Retinal pigment epithelial cell (primary cell): ENCODE measurements around the gene KANSL1.

Source experiments
- DNase-seq: peaks from one replicate; pipeline ENCODE4 v3.0.0-alpha.2; 2010; ENCODE audit warnings: low read depth
- H3K4me3 ChIP-seq: 2 replicates; pipeline ENCODE4 v1.5.1; 2011; ENCODE audit warnings: mild to moderate bottlenecking, low read length, control low read depth, moderate library complexity
- TF ChIP-seq, protein P1 (sequence below): conservative IDR thresholded peaks from 2 replicates; pipeline ENCODE4 v1.5.1; 2011; ENCODE audit warnings: low read depth, low read length, control low read depth, inconsistent platforms

Gene KANSL1

DNA sequence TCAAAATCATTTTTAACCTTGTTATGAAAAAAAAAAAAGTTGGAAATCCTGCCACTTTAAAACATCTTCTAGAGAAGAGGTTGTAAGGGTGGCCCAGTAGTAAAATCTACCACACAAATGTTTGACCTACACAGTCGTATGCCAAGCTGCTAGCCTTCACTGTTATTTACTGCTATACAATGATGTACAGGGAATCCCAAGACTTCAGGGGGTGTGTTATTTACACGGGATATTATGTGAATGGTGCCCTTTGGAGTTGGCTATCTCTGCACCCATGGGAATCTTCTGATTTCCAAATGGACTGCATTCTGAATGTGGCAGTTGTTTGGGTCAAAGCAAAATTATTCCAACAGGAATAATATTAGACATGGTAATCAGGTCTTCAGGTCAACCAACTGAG lies 148.2 kb downstream of the KANSL1 start:
- TF ChIP-seq, protein P1, sequence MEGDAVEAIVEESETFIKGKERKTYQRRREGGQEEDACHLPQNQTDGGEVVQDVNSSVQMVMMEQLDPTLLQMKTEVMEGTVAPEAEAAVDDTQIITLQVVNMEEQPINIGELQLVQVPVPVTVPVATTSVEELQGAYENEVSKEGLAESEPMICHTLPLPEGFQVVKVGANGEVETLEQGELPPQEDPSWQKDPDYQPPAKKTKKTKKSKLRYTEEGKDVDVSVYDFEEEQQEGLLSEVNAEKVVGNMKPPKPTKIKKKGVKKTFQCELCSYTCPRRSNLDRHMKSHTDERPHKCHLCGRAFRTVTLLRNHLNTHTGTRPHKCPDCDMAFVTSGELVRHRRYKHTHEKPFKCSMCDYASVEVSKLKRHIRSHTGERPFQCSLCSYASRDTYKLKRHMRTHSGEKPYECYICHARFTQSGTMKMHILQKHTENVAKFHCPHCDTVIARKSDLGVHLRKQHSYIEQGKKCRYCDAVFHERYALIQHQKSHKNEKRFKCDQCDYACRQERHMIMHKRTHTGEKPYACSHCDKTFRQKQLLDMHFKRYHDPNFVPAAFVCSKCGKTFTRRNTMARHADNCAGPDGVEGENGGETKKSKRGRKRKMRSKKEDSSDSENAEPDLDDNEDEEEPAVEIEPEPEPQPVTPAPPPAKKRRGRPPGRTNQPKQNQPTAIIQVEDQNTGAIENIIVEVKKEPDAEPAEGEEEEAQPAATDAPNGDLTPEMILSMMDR, result no peak
- H3K4me3 ChIP-seq, result no peak overlapping the region
- no peak for DNase-seq

DNA sequence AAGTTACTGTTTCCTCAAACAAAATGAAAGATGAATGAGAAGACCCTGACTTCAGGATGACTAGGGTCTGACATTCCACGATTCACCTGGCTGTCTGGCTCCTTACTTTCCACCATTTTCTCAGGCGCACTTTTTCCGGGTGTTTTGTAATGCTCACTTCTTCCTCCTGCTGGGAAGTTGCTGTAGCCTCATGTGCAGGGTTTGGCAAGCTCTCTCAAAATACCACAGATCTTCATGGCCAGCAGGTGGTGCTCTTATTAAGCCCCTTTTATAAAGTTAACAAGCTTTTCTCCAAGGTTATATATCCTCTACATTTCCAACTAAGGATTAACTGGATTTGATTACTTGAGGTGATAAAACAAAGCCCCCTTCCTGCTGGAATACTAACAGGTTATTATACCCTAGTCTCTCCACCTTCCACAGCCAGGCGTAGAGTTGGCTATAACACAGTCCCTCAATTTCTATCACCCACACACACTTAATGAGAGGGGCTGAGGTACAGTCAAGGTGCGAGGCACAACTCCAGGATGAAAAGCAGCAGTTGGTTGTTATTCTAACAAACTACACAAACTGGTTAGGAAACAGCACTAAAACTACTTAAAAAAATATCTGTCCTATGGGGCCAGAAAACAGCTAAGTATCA lies 148.8 kb downstream of the KANSL1 start:
- no peak overlapping the region for H3K4me3 ChIP-seq
- DNase-seq, result peak; percentile 86
- TF ChIP-seq, protein P1, result peak; percentile 90

DNA sequence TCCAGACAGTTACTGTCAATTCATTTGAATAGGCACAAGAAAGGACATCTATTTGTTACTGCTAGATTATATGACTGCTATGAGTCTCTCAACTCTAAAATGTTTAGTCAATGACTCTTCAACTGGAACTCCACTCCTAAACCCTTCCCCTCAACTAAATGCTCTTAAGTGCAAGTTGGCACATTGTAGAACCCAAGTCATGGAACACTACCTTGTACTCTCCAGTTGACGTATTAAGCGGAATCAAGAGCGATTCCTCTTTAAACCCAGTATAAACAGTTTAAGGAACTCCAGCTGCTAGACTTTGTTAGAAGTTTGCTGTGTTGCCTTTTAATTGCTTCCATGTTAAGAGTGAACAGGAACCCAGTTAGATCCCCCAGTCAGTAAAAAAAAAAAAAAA lies 149.6 kb downstream of the KANSL1 start:
- no peak for DNase-seq
- TF ChIP-seq, protein P1, result no peak
- no peak overlapping the region for H3K4me3 ChIP-seq

DNA sequence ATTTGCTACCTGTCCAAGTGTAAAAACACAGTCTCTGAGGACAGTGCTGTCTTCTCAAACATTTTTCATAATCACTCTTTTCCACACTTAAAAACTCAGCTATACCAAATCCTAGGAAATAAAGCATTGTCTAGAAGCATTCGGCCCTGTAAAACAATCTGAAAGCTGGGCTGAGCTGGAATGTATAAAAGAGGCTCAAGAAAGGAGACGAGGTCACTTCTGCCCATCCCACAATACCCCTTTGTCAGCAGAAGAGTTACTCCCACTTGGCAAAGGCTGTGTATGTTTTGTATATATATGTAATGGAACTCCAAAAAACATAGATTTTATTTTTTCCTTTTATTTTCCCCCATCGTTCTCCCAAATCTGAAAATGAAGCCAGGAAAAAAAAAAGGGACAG lies 150.3 kb downstream of the KANSL1 start:
- H3K4me3 ChIP-seq, result no peak overlapping the region
- DNase-seq, result no peak
- TF ChIP-seq, protein P1, result no peak

DNA sequence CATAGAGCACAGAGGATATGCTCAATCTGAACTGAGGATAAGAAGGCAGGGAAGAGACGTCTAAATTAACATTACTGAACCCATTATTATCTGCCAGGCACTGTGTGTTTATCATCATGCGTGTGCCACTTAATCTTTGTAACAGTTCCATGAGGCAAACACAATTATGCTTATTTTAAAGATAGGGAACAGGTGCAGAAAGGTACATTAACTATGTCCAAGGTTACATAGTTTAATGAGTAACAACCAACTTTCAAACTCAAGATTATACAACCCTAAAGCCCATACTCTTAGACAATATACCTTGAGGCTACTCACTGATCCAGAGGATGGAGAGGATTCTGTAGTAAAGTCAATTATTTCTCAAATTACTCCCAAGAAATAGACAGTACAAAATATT lies 151.0 kb downstream of the KANSL1 start:
- no peak for DNase-seq
- H3K4me3 ChIP-seq, result no peak overlapping the region
- TF ChIP-seq, protein P1, result no peak

DNA sequence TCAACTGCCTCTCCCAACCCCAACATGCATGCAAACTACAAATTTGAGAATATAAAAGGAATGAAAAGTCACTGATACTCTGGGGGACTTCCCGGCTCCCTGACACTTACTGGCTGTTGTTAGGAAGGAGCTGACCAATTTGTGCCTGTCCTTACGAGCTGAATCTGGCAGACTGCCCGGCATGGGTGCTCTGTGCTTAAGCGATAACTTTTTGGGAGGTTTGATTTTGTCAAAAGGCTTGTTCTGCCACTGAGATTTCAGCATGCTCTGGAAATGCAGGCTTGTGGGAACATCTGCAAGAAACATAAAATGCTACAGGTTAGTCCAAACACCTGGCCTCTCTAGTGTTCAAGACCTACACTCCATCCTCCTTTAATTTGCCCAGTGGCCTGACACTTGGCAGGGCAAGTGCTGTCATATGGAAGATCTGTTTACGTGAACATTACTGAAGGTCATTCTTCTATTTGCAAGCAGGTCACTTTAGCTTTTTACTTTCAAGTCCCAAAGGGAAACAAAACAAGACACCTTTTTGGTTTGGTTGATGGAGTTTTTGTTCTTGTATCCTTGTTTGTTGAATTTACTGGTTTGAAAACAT lies 153.5 kb downstream of the KANSL1 start:
- TF ChIP-seq, protein P1, result no peak
- no peak overlapping the region for H3K4me3 ChIP-seq
- no peak for DNase-seq

DNA sequence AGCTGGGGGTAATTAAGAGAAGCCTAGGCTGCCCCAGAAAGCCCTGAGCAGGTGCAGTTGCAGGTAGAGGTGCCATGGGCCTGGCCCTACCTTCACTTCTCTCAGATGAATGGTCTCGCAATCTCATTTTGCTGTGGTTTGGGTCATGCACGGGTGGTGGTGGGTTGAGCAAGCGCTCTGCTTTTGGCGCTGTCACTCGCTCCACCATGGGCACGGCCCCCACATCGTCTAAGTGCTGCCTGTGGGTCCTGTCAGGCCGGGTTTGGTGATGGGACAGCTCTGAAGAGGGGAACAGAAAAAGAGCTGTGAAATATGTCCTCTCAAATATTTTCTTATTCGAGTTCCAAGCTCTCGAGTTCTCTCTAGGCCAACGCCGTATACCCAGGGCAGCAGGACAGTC lies 154.3 kb downstream of the KANSL1 start:
- TF ChIP-seq, protein P1, result no peak
- no peak for DNase-seq
- no peak overlapping the region for H3K4me3 ChIP-seq
